HG03135 (cell line): Measurements from ENCODE around the gene PBX1.

Source experiments
- ATAC-seq: cut with Tn5 transposase; IDR thresholded peaks from one replicate; pipeline ENCODE4 v1.9.1; 2021; ENCODE audit warnings: mild to moderate bottlenecking, moderate library complexity; ENCODE audit not compliant: unreplicated experiment

PBX1 gene

DNA sequence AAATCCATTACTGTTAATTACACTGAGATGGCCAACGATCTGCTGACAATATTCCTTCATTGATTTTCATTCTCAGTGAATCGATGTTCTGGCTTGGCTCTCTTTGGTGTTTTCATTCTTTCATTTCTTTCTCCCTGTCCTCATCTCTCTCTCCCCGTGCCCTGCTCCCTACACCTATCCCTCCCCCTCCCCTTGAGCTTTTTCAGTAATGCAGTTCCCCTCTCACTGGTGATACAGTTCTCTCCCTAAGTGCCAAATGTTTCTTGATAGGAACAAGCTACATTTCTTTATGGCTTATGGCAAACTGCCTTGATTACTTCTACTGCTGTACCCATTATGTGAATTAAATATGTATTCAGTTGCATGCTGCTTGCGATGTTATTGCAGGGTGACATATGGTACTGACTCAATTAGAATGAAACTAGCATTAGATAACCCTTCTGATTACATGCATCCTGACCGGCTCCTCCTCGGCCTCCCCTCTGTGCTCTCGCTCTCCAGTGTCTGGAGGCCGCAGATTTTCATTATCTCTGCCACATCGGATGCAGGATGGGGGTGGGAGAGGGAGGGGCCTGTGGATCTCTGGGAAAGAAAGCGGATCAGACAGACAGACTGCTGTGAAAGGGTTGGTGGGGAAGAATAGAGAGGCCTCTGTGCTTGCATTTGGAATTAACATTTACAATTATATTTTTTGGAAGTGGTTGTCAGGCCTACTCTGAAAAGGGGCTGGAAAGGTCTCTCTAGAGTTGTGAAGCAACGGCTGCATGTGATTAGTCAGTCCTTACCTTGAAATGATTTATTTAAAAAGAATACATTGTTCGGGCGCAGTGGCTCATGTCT is 130.9 kb downstream of the PBX1 start:
- no peak for ATAC-seq

DNA sequence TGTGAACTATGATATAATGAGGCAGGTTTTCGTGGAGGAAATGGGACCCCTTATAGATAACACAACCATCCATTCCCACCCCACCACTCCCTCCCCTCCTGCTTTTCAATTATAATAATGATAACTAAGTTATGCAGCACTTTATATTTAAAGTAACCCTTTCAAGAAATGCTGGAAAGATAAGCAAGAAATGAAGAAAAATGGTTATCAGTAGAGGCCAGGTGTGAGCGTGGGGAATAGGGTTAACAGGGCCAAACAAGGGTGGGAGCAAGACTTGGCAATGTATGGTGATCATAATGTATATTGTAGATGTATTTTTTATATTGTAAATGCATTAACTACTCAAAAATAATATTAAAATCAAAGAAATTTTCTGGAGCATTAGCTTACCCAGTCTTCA is 133.4 kb downstream of the PBX1 start:
- no peak for ATAC-seq

DNA sequence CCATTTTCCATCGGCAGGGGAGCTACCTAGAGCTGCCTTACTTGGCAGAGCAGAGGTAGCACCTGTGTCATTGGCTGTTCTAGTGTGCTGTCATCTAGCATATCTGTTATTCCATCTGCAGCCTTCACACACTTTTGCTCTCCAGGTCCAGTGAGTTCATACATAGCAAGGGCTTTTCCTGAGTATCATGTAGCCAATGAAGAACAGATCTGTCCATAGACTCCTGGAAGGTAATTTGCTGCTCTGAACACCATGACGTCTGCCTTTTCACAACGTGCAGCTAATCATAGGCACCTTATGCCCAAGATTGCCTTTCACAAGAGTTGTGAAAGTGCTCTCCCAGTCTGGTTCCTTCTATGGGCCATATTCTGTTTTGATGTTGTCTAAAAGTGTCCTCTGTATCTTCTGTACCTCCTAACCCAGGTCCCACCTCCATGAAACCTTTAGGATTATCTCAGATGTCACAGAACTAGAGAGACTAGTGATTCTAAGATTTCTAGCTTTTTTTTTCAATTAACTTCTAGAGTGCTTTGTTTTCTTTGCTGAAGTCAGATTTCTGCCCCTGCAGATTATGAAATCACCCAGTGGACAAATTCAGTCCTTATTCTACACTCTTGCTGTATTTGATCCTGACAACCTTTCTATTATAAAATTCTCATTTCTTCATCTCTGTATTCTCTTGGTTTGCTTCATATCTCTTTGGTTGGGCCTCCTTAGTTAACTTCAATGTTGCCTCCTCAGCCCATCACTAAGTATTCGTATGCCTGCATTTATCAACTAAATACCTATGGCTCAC is 134.8 kb downstream of the PBX1 start:
- ATAC-seq = no peak

DNA sequence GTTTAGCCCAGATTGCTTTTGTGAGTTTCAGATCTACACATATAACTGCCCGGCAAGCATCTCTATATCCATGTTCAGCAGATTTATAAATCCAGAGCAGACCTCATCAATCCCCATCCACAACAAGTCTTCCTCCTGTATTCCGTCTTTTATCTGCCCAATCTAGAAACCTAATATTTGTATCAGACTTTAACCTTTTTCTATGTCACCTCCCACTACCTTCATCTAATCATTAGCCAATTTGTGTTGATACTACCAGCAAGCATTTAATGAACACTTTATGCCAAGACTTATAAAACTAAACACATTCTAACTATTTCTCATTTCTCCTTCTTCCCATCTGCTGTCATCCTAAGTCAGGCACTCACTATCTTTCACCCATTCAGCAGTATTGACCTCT is 135.5 kb downstream of the PBX1 start:
- no peak for ATAC-seq

GRCh38 chr1:164695956-164696665 is 137.1 kb downstream of the PBX1 start:
- no peak for ATAC-seq

DNA sequence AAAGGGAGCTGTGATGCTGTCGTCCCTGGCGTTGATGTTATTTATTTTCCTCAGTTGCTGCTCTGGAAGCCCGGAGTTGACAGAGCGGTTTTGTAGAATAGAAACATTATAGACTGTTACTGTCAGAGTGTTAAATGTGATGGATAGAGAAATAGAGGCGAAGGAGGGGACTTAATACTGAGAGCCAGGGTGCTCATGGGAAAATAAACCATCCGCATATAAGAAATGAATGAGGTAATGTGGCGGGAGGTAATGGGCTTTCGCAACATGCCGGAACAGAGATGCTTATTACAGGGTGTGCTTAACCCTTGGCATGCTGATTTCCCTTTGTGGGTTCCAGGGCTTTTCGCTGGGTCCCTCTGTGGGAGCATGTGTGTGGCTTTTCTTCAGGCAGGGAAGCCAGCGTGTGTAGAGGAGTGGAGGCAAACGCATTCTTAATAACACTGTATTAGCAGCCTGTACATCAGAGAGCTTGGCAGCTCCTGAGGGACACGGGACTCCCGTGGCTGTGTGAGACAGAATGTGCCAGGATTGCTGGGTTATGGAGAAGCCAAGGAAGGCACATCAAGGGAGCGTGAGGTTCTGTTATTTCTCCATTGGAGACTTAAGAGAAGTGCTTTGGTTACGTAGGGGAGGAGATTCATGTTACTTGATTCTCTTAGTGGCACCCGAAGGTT is 141.0 kb downstream of the PBX1 start:
- no peak for ATAC-seq

DNA sequence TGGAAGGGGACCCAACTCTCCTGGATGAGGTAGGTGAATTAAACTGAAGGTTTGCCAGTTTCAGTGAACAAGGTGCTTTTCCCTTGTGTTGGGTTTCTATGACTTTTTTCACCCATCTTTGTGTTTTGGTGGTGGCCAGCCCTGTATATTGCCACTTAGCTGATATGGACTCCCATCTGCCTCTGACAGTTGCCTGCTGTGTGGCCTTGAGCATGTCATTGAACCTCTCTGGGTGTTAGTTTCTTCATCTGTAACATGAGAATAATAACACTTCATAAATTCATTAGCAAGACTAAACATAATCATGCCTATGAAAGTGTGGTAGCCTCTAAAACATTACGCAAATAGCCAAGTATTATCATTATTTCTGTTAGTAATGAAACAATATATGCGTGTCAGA is 141.7 kb downstream of the PBX1 start:
- ATAC-seq = no peak

DNA sequence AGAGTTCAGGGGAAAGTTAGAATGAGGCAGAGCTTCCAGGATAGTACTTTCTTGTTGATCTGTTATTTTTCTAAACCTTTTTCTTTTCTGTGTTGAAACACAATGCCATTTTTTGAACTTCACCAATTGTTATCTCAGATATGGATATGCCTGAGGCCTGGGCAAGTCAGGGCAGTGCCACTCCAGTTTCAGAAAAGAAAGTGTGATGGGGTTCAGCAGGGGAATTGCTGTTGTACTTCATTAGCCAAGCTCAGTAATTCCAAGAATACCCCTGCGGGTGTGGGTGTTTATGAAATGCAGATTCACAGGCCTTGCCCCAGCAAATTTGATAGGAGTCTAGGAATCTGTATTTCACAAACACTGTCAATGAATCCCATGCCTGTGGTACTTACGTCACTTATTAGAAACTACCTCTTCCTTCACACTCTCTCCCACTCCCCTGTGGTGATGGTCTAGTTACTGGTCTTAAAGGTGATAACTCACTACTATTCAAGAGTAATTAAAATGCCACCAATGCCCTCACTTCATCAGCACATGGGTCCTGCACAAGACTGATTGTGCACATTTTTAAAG is 142.3 kb downstream of the PBX1 start:
- ATAC-seq = no peak

DNA sequence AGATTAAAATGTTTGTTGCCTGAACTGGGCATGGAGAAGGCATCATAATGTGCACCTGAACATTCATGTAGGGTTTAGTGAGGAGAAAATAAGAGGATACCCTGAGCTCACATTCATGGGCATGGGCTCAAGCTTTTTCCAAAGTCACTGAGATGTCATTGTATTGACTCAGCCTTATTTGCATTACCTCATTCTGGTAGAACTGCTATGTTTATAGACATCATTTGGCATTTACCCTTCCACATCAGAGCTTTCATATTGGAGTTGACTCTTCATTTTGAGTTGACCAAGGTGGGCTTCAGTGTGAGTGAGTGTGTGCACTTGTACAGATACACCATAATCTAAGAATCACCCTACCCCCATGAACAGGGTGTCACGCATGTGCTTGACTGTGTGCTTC is 143.2 kb downstream of the PBX1 start:
- ATAC-seq = no peak

DNA sequence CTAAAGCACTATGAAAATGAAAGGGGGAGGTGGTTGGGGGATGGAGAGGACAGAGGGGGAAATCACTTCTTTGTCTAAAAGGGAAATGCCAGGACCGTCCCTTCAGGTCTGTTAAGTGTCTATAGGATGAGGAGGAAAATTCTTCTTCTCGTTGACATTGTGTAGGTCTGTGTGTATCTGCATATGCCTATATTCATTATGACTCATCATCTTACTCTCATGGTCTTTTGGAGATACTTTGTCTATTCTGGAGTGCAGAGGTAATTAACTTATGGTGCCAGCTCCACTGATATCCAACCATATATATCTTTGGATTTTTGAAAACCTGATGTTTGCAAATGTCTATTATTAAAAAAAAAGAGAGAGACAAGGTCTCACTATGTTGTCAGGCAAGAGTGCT is 143.7 kb downstream of the PBX1 start:
- no peak for ATAC-seq

- ATAC-seq = no peak
Observed at GRCh38 chr1:164703463-164703862, 144.5 kb downstream of the PBX1 start.

GRCh38 chr1:164703960-164704411 is 145.0 kb downstream of the PBX1 start:
- ATAC-seq = no peak

GRCh38 chr1:164704954-164705353 is 146.0 kb downstream of the PBX1 start:
- no peak for ATAC-seq

- no peak for ATAC-seq
Observed at GRCh38 chr1:164706606-164706987, 147.6 kb downstream of the PBX1 start.

GRCh38 chr1:164707868-164708331 is 148.9 kb downstream of the PBX1 start:
- ATAC-seq = no peak

- no peak for ATAC-seq
Observed at GRCh38 chr1:164708596-164708995, 149.6 kb downstream of the PBX1 start.

GRCh38 chr1:164709126-164709525 is 150.1 kb downstream of the PBX1 start:
- no peak for ATAC-seq

GRCh38 chr1:164709541-164710278 is 150.7 kb downstream of the PBX1 start:
- ATAC-seq = no peak

DNA sequence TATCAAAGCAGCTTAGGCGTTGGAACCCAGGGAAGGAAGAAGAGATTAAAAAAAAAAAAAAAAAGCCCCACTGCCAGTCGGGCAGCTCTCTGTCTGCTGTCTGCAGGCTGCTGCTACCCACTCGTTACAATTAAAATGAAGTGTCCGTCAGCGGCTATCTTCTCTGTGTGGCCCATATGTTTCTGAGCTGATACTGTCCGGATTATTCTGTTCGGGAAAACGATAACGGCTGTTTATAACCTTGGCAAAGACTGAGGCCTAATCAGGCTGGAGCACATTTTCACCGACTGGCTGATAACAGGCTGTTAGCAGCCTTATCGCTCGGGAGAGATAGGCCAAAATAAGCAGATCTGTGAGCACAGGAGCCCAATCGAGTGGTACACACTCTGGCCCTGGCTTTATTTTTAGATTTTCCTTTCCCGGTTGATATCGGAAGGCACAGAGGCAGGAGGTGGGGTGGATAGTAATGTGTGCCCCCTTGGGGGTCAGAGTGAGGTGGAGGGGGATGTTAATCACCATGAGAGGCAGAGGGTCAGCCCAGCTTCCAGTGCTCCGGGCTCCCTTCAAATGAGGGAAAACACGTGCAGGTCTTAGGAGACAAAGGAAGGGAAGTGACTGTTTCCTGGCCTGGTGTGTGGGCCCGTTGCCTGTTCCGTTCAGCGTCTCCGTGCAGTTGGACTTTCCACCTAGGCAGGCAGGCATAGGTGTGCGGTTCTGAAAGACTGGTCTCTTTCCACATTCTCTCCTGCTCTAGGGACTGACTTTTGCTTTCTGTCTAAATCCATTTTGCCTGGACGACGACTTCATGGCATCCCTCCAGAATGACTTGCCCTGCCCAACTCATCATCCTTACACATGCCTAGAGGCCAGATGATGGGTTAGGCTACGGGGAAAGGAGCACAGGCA is 153.4 kb downstream of the PBX1 start:
- no peak for ATAC-seq
